ENCODE results near the gene PCID2.

Gene PCID2

DNA sequence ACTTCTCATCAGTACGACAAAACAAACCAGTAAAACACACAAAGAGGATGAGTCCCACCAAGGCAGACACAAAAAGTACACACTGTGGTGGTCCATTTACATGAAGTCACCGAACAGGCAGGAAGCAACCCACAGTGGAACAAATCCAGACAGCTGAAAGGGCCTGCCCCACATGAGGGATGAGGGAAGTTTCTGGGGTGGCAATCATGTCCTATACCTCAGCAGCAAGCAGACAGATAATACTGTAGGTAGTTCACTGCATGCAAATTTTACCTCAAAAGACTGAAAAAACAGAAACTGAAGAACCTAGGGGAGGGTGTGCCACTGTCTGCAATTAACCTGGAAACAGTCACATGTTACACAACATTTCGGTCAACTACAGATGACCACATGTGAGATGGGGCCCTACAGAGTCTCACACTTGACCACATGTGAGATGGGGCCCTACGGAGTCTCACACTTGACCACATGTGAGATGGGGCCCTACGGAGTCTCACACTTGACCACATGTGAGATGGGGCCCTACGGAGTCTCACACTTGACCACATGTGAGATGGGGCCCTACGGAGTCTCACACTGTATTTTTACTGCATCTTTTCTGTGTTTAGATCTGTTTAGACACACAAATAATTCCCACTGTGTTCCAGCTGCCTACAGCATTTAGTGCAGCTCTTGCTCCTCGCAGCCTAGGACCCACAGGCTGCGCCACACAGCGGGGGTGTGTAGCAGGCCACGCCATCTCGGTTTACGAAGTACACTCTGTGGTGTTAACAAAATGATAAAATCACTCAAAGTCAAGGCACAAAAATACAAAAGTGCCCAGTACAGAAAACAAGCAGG is 22.2 kb downstream of the PCID2 start:
- no peak for DNase-seq

GRCh38 chr13:113184568-113185440 is 23.7 kb downstream of the PCID2 start:
- DNase-seq, result no peak

DNA sequence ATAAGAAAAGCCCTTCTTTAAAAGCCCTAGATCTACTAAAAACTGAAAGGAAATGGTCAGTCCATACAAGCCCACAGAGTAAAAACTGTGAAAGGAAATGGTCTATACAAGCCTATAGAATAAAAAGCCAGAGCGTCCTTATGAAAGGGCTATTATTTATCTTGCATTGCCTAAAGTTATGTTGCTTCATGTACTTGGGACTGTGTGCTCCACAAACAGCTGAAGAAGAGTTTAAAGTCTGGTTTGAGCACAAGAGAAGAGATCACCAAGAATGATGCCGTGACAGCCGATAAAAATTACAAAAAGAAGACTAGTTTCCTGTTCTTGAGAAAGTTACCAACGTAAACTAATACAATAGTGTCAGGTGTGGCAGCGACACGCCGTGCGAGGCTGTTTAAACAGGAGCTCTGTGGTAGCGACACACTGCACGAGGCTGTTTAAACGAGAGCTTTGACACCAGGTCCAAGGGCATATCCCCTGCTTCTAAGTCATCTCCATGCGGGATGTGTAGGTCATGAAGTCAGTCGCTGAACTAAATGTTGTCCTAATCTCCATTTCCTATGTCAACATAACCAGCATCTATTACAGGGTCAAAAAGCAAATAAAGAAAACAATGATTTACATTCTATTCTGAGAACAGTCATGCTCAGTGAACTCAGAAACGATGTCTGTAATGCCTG is 24.9 kb downstream of the PCID2 start:
- DNase-seq, result no peak

GRCh38 chr13:113182046-113182445 is 26.4 kb downstream of the PCID2 start:
- no peak for DNase-seq

- DNase-seq, result no peak
These were observed 28.9 kb downstream of the PCID2 start for GRCh38 chr13:113179374-113180230.

GRCh38 chr13:113178896-113179167 is 29.6 kb downstream of the PCID2 start:
- DNase-seq, result no peak

- DNase-seq, result no peak
These were observed 30.2 kb downstream of the PCID2 start for GRCh38 chr13:113178070-113178895.

DNA sequence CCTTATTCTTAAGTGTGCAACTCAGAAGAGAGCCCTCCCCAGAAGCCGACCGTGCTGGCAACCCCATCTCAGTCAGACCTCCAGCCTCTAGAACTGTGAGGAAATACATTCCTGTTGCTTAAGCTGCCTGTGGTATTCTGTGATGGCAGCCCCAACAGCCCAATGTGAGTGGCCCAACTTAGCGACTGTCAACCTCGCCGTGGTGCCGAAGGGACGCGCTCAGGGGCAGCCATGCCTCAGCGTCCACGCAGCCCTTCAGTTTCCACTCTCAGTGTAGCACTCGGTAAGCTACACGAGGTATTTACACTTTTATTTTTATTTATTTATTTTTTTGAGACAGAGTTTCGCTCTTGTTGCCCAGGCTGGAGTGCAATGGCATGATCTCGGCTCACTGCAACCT is 31.6 kb downstream of the PCID2 start:
- no peak for DNase-seq

GRCh38 chr13:113176280-113176679 is 32.2 kb downstream of the PCID2 start:
- no peak for DNase-seq

GRCh38 chr13:113172419-113172926 is 36.0 kb downstream of the PCID2 start:
- DNase-seq, result no peak

DNA sequence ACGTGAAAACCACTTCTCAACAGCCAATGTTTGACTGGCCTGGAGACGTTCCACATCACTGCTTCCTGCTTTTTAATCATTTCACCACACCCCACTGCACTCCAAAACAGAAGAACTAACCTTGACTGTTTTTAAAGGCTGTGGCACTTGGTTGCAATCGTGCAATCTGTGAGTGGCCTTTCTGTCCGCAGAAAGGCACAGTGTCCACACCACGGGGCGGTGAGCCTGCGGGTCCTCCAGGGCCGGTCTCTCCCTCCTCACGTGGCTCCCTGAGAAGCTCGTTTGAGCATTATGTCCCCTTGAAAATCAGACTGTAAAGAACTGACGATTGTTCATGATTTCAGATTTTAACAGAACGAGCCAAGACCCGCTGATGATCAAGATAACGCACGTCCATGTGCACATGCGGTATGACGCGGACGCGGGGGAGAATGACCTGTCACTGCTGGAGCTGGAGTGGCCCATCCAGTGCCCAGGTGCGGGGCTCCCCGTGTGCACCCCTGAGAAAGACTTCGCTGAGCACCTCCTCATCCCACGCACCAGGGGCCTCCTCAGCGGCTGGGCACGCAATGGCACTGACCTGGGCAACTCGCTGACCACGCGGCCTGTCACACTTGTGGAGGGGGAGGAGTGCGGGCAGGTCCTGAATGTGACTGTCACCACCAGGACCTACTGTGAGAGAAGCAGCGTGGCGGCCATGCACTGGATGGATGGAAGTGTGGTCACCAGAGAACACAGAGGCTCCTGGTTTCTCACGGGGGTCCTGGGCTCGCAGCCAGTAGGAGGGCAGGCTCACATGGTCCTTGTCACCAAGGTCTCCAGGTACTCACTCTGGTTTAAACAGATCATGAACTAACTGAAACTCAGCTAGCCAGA is 37.0 kb downstream of the PCID2 start:
- DNase-seq, result no peak

DNA sequence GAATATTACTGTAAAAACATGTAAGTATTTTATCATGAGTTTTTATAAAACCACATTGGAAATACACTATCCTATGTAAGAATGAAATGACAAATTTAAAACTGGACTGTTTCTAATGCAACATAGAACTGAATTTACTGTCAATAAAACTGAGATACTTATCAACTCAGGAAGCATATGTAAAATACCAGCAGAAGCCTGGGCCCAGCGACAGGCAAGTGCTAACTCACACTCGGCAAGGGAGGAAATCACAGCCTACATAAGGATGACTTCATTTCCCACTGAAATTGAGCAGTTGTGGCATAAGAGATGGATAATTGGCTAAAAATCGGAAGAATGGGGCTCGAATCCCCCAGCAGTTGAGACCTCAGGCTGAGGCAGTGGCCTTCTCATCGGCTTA is 38.0 kb downstream of the PCID2 start:
- DNase-seq, result no peak

GRCh38 chr13:113169277-113170272 is 38.9 kb downstream of the PCID2 start:
- no peak for DNase-seq

GRCh38 chr13:113168211-113168610 is 40.3 kb downstream of the PCID2 start:
- DNase-seq, result no peak

DNA sequence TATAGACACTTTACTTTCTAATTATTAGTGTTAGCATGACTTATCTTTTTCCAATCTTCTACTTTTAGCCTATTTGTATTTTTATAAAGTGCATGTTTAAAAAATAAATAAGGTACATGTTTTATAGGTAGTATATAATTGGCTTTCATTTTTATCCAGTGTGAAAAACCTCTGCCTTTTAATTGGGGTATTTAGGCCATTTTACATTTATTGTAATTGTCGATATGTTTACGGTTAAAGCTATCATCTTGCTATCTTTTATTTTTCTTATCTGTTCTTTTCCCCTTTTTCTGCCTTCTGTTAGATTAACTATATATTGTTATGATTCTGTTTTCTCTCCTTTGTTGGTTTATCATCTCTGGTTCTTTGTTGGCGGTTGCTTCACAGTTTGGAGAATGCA is 40.9 kb downstream of the PCID2 start:
- no peak for DNase-seq

GRCh38 chr13:113167155-113167554 is 41.3 kb downstream of the PCID2 start:
- DNase-seq, result no peak

GRCh38 chr13:113166681-113167080 is 41.8 kb downstream of the PCID2 start:
- DNase-seq, result no peak

DNA sequence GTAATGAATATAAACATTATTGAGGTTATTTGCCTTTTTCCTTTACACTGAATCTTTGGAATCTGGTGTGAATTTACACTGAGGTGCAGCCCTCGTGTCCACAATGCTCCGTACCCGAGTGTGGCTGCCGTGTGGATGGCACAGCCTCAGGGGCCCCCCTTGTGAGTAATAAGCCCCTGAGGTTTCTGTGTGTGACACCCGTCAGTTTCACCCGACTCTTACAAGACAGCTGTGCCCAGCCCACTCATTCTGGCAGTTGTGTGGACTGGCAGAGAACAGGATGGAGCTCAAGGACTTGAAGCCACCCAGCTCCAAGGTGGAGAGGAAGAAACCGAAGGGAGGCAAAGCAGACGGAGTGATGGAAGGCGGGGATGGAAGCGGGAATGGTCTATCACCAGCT is 42.2 kb downstream of the PCID2 start:
- DNase-seq, result no peak

DNA sequence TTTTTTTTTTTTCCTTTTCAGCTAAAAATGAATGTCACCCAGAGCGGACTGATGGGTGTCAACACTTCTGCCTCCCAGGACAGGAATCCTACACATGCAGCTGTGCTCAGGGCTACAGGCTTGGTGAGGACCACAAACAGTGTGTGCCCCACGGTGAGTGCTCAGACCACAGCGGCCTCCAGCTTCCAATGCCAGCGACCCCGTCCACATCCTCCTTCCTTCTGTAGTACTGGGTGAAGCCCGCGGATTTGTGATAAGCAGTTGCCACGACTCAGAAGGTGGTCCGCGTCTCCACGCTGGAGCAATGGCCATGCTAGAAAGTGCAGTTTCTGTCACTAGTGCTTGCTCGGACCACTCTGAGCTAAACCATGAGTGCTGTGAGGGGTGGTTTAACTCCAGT is 44.0 kb downstream of the PCID2 start:
- DNase-seq, result no peak

Measured in AML-193 (cell line).